Umbilical cord (tissue), 2 donors: ENCODE results near the gene C14orf119. TPM values are rescaled to one million over a fixed set of nuclear protein-coding genes. Genes with fewer than 3 reads are reported as not detected.

Source experiments
- DNase-seq: peaks from one replicate; pipeline ENCODE4 v3.0.0-alpha.2; 2015; ENCODE audit warnings: low spot score
- total RNA-seq: library from RNA; depleted of rRNA; stranded (reverse); fragments of >200 nt; gene quantifications from one replicate; pipeline ENCODE4 v1.2.3, GENCODE V29; 2014; ENCODE audit warnings: low replicate concordance; ENCODE audit not compliant: insufficient read depth

The C14orf119 gene
- total RNA-seq, 1 donor from 2014 or later, result 15.4 TPM

GRCh38 chr14:23148591-23149249, 53.4 kb downstream of the C14orf119 start:
- peak; percentile 61 for DNase-seq

GRCh38 chr14:23149745-23150144, 54.4 kb downstream of the C14orf119 start:
- no peak for DNase-seq

Other genes starting within 250 kb of the C14orf119 start
- gene LRP10, start 223.8 kb upstream of the C14orf119 start, total RNA-seq, result 22.9 TPM
- gene REM2, start 212.3 kb upstream of the C14orf119 start, total RNA-seq, result not detected
- gene RBM23, start 176.4 kb upstream of the C14orf119 start, total RNA-seq, result 56.8 TPM
- 86.9 TPM for gene PRMT5, start 166.1 kb upstream of the C14orf119 start, total RNA-seq
- 27.0 TPM for gene HAUS4, start 138.4 kb upstream of the C14orf119 start, total RNA-seq
- 69.1 TPM for gene AJUBA, start 113.0 kb upstream of the C14orf119 start, total RNA-seq
- 12.3 TPM for gene C14orf93, start 85.4 kb upstream of the C14orf119 start, total RNA-seq
- 100 TPM for gene PSMB5, start 60.6 kb upstream of the C14orf119 start, total RNA-seq
- gene PSMB11, start 53.3 kb upstream of the C14orf119 start, total RNA-seq, result 2.2 TPM
- gene CDH24, start 38.0 kb upstream of the C14orf119 start, total RNA-seq, result 5.3 TPM
- 52.5 TPM for gene ACIN1, start 369 bp upstream of the C14orf119 start, total RNA-seq
- 0.72 TPM for gene CIROP, start 9.5 kb downstream of the C14orf119 start, total RNA-seq
- gene CEBPE, start 23.8 kb downstream of the C14orf119 start, total RNA-seq, result 6.0 TPM
- 25.0 TPM for gene SLC7A8, start 88.2 kb downstream of the C14orf119 start, total RNA-seq
- gene RNF212B, start 142.4 kb downstream of the C14orf119 start, total RNA-seq, result not detected
- gene HOMEZ, start 190.6 kb downstream of the C14orf119 start, total RNA-seq, result 12.3 TPM
- 4.1 TPM for gene PPP1R3E, start 207.4 kb downstream of the C14orf119 start, total RNA-seq
- 20.0 TPM for gene BCL2L2, start 211.3 kb downstream of the C14orf119 start, total RNA-seq
- 24.1 TPM for gene PABPN1, start 226.0 kb downstream of the C14orf119 start, total RNA-seq